ENCODE data around the gene HHIPL1.

- TF ChIP-seq GATA2 (IDR thresholded peaks at IDR 0.05; ENCODE audit: low read depth, low read length) (no peak), GATA3 (IDR thresholded peaks at IDR 0.05; ENCODE audit: low read depth, low read length) (no peak)
These were observed 35.1 kb downstream of the HHIPL1 start for GRCh38 chr14:99679996-99680395.
